HG03565 (cell line): ENCODE measurements around the gene ITPKB.
"Not testable (repeated sequence)": the region's sequence is repeated elsewhere in the genome, so short reads cannot be mapped to it uniquely, and the experiment has no call there.

Source experiments
- ATAC-seq: cut with Tn5 transposase; IDR thresholded peaks from one replicate; pipeline ENCODE4 v1.9.1; 2021; ENCODE audit warnings: mild to moderate bottlenecking, moderate library complexity; ENCODE audit not compliant: unreplicated experiment

ITPKB gene

GRCh38 chr1:226627050-226627755 lies 111.9 kb downstream of the ITPKB start:
- no peak for ATAC-seq

- no peak for ATAC-seq
These were observed 112.5 kb downstream of the ITPKB start for GRCh38 chr1:226626577-226626956.

- ATAC-seq = no peak
These were observed 113.1 kb downstream of the ITPKB start for GRCh38 chr1:226625832-226626576.

- ATAC-seq = no peak
These were observed 113.8 kb downstream of the ITPKB start for GRCh38 chr1:226625326-226625725.

GRCh38 chr1:226624526-226624925 lies 114.6 kb downstream of the ITPKB start:
- no peak for ATAC-seq

- ATAC-seq = no peak
These were observed 117.1 kb downstream of the ITPKB start for GRCh38 chr1:226622012-226622411.

- ATAC-seq = no peak
These were observed 120.1 kb downstream of the ITPKB start for GRCh38 chr1:226619031-226619430.

- ATAC-seq = no peak
These were observed 120.7 kb downstream of the ITPKB start for GRCh38 chr1:226618380-226618779.

- ATAC-seq = not testable (repeated sequence)
These were observed 121.4 kb downstream of the ITPKB start for GRCh38 chr1:226617719-226618118.

GRCh38 chr1:226617109-226617508 lies 122.0 kb downstream of the ITPKB start:
- no peak for ATAC-seq

GRCh38 chr1:226616636-226617035 lies 122.4 kb downstream of the ITPKB start:
- no peak for ATAC-seq

- ATAC-seq = no peak
These were observed 123.2 kb downstream of the ITPKB start for GRCh38 chr1:226615876-226616275.

GRCh38 chr1:226611980-226612379 lies 127.1 kb downstream of the ITPKB start:
- ATAC-seq = not testable (repeated sequence)

- ATAC-seq = no peak
These were observed 127.8 kb downstream of the ITPKB start for GRCh38 chr1:226611301-226611700.

- no peak for ATAC-seq
These were observed 128.4 kb downstream of the ITPKB start for GRCh38 chr1:226610671-226611070.

- ATAC-seq = no peak
These were observed 129.1 kb downstream of the ITPKB start for GRCh38 chr1:226609836-226610455.

GRCh38 chr1:226608699-226609505 lies 130.2 kb downstream of the ITPKB start:
- ATAC-seq = no peak

GRCh38 chr1:226607821-226608220 lies 131.3 kb downstream of the ITPKB start:
- no peak for ATAC-seq

GRCh38 chr1:226607268-226607660 lies 131.8 kb downstream of the ITPKB start:
- ATAC-seq = no peak

GRCh38 chr1:226606311-226607267 lies 132.5 kb downstream of the ITPKB start:
- no peak for ATAC-seq
